Activated CD4-positive, CD25-positive, alpha-beta regulatory T cell (primary cell): ENCODE data around the gene B3GALT6.
A peak's percentile ranks its signal among the peaks of the same experiment; 100 is the strongest.

Experiments used
- DNase-seq, 4 experiments: peaks; one replicate each; lab custom pipeline; 2025; lab: John Stamatoyannopoulos, UW

B3GALT6 gene

DNA sequence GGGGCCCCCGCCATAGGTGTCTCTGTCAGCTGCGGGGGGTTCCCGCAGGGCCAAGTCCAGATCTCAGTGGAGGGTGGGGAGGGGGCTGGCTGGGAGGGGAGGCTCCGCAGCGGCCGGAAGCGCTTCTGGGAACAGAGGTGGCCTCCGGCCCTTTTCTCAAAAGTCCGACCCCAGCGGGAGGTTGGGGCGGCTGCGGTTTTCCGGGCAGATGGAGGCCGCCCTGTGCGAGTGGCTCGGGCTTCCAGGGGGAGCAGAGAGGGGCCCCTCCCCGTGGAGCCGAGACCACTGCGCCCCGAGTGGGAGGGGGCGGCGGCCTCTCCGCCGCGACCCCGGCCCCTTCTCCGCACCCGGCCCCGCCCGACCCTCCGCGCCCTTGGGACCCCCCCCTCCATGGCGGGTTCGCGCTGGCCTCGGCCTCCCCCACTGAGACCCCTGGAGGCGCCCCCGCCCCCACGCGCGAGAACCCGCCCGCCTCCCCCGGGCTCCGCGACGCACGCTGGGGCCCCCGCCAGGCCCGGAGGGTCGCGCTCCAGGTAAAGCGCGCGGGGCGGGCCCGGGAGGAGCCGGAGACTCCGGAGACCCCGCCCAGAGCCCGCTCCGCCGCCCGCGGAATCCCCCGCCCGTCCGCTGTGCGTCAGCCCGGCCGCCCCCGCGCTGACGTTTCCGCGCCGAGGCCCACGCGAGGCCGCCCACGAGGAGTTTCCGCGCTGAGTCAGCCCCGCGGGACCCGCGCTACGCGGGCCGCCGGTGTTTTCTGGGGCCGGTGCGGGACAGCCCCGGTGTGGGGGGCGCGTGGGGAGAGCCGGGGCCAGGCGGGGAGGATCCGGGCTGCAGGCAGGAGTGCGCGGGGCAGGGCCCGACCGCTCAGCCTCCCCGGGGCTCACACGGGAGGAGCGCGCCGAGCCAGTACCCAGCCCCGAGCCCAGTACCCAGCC is 30.9 kb upstream of the B3GALT6 start:
- DNase-seq: peak; percentile 75 to 84 (median 76)

DNA sequence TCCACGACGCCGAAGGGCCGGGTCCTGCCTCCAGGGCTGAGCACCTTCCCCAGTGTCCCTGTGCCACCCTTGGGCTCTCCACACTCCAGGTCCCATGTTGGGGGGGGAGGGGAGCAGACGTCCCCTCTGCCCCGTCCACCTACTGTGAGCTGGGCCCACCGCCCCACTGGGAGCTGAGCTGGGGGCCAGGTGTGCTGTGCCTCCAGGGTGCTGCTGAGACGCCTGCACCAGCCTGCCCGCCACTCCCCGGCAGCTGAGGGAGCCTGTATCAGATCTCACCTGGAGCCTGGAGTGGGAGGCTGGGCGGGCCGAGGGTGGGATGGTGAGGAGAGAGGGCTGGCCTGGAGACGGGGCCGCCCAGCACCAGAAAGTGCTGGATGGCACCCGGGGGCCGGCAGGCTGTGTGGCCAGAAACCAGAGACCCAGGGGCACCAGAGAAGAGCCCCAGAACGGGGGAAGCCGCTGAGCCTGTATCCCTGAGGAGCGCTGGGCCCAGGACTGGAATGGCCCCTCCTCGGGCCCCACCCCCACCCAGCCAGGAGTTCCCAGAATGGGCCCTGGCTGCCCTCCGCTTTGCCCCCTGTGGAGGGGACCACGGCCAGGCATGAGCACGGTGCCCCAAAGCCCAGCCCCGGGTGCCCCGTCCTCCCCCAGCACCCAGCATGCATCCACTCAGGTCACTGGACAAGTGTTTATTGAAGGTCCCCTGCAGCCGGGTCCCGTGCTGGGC is 29.0 kb upstream of the B3GALT6 start:
- DNase-seq: no peak

DNA sequence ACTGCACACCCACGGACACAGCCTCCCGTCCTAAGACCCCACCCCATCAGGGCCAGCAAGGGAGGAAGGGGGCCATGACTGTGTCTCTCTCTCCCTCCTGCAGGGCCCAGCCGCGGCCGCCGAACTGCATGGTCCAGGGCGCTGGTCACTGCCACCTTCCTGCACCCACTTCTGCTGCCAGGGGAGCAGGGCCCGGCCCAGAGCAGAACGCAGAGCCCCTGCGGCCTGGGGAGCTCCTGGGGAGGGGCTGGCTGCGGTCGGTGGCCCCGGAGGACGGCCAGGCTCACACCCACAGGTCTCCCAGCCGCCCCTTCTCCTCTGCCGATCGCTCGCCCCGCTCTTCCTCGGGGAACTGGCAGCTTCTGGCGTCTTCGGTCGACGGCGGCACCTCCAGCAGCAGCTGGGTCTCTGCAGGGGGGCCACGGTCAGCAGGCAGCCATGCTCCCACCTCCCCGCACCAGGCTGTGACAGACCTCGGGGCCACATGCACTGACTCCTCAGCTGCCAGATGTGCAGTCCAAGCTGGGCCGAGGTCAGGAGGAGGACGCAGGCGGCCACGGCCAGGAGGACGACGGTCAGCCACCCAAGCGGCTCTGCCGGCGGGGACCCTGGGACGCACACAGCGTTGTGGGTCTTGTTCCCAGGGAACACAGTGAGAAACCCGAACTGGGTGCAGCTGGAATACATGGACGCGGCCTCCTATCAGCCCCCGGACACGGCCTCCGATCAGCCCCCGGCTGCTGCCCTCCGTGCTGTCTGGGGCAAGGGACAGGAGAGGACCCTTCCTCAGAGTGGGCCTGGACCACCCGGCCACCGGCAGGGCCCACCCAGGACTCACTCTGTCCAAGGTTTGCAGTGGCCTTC is 28.2 kb upstream of the B3GALT6 start:
- DNase-seq: no peak

DNA sequence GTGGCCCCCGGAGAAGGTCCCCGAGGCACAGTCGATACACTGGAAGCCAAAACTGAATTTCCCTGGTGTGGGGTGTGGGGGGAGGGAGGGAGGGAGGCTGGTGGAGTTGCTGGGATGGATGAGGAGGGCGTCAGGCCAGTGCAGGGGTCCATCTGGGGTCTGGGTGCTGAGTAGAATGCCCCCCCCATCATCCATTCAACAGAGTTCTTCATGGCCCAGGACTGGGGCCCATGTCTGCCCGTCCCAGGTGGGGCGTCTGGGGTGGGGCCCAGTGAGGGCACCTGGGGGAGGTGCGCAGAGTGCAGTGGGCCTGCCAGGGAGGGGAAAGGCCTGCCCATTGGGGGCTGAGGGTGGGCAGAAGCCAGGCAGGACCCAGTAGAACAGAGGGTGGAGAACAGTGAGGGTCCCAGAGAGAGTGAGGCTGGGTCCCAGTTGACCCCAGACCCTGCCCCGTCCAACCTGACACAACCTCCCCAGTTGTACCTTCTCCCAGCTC is 27.6 kb upstream of the B3GALT6 start:
- no peak for DNase-seq

GRCh38 chr1:1204998-1205768 is 26.9 kb upstream of the B3GALT6 start:
- no peak for DNase-seq

DNA sequence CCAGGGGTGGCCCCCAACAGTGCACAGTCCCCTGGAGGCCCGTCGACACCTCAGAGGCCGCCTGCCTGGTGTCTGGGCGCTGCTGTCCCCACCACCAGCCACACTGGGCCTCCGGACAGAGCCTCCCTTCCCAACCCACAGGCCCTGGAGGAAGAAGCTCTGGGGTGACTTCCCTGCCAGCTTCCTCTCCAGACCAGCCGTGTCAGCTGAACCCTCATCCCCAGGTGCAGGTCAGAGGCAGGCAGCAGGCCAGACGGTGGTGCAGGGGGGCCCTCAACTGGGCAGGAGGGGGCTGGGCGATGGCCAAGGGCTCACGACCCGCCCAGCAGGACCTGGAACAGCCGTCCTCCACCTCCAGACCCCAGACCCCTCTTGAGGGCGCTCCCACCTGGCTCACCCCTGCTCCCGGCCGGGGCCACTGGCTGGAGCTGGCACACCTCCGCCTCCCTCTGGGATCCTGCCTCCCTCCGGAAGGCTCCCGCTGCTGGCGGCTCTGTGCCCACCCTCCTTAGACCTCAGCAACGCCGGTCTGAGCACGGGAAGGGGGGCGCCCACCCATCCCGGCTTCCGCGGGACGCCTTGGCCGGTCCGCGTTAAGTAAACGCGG is 26.2 kb upstream of the B3GALT6 start:
- no peak for DNase-seq

- DNase-seq: no peak
These were observed 25.6 kb upstream of the B3GALT6 start, which contains the start of gene TNFRSF18 for GRCh38 chr1:1206376-1206965. TSS of gene TNFRSF18 (minus strand) at chr1:1206592. CDS start at chr1:1206571, 21 bp downstream.

DNA sequence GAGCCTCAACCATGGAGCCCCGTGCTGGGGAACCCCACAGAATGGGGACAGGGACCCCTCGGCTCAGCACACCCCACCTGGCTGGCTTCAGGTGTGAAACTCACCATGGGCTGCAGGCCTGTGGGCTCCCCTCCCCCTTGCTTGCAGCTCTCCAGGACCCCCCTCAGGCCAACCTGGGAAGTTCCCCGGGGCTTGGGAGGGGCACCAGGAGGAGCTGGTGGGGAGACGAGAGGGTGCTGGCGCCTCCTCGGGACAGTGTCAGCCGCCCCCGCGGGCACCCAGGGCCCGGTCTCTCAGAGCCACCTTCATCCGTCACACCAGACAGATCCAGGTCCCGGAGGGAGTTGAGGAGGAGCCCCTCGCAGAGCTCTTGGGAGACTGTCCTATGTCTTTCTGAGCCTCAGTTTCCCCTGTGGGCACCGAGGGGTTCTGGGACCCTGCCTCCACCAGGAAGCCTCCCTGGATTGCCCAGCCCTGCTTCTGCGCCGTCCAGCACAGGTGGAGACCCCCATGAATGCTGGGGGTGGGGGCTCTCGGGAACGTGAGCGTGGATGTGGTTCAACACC is 25.0 kb upstream of the B3GALT6 start:
- DNase-seq: no peak

DNA sequence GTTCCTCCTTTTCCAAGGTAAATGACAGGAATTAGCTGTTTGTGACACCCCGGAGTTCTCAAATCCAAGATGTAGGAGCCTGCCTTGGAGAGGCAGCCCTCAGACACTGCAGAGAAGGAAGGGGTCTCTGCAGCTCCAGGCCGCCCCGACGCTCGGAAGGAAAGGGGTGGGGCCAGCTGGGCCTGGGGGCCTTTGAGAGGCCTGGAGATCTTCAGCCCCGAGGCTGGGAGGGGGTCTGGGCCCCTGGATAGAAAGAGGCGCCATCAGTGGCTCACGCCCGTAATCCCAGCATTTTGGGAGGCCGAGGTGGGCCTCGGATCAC is 24.5 kb upstream of the B3GALT6 start:
- no peak for DNase-seq

DNA sequence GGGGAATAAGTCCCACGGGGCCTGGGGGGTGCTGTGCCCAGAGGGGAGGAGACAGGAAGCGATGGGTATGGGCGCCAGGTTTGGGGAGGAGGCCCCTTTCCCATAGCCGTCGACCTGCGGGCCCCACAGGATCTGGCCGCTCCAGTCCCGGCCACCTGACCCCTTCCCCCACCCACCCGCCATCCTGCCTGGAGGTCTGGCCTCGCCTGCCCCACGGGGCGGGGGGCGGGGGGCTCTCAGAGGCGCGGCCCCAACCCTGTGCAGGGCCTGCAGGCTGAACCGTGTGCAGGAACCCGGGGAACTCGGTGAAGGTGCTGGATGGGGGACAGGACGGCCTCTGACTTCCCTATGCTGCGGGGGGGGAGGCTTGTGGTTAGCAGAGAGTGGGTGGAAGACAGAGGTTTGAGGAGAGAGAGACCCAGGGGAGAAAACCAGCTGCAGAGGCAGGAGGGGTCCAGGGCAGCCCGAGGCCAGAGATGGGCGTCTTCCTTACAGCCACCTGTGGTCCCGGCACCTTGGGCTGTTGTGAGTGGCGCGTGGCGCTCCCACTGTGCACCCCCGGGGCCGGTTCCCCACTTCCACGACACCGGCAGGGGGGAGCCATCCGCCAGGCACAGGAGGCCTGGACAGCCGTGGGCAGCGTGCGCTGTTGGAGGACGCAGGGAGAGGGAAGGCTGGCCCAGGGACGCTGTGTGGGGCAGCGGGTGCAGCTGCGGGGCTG is 23.2 kb upstream of the B3GALT6 start:
- DNase-seq: no peak

DNA sequence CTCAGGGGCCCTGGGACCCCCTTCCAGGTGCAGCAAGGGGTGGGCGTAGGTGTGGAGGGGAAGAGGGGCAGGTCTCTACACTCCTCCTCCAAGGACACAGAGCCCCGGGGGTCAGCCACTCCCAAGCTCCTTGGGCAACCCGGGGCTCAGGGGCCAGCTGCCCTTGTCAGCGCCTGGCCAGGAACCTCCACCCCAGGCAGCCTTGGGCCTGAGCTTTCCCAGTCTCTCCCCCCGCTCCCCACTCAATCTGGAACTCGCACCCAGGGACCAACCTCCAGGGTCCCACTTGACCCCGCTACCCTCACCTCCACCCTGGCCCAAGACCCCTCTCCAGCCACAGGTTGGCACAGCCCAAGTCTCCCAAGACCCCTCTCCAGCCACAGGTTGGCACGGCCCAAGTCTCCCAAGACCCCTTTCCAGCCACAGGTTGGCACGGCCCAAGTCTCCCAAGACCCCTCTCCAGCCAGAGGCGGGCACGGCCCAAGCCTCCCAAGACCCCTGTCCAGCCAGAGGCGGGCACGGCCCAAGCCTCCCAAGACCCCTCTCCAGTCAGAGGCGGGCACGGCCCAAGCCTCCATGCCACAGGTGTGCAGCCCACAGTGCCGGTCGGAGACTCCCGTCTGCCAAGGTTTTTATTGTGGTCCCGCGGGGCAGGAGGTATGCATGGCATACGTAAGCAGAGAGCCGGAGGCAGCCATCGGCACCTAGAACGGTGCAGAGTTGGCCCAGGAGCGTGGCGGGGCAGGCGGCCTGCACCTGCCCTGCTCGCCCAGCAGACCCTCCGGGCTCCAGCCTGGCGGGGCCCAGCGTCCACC is 21.1 kb upstream of the B3GALT6 start:
- DNase-seq: no peak

- DNase-seq: no peak
These were observed 20.2 kb upstream of the B3GALT6 start for GRCh38 chr1:1211541-1212441.

- DNase-seq: no peak
These were observed 19.2 kb upstream of the B3GALT6 start for GRCh38 chr1:1212780-1213344.

GRCh38 chr1:1213345-1214265 is 18.4 kb upstream of the B3GALT6 start, which contains the start of gene TNFRSF4:
TSS of gene TNFRSF4 (minus strand) at chr1:1214153. CDS start at chr1:1214127, 26 bp downstream.
- DNase-seq: no peak

DNA sequence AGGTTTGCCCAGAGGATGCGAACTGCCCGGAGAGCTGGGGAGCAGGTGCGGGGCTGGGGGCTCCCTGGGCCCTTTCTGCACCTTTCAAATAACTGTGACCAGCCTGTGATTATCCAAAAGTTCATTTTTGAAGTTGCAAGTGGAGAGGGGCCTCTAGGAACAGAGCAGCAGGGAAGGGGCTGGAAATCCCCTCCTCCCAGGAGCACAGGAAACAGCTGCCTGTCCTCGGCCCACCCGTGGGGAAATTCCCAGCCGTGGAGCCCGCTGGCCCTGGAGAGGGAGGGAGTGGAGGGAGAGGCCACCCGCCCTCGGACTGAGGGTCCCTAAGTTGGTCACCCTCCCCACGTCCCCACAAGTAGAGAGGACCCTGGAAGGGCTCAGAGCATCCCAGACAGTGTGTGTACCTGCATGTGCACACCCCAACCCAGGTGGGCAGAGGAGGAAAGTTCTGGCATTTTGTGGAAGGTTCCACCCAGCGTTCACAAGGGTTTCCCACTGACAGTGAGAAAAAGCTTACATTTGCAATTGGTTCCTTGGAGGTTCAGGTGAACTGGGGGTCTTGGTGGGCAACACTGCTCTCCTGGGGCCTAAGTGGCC is 16.9 kb upstream of the B3GALT6 start:
- no peak for DNase-seq
